GM18526 (cell line): ENCODE results near the gene NAT8L.

Experiments
- POLR2A ChIP-seq: IDR thresholded peaks from 3 replicates; pipeline ENCODE4 v1.6.1; 2011; ENCODE audit not compliant: insufficient read length; ENCODE audit errors: extremely low read depth

The NAT8L gene

GRCh38 chr4:2059046-2059725 lies at the start of gene NAT8L:
Gene NAT8L (plus strand): TSS chr4:2059327. CDS start chr4:2059512, 185 bp downstream.
- TF ChIP-seq POLR2A, result no peak

GRCh38 chr4:2009651-2010233 lies 49.4 kb upstream of the NAT8L start:
- no peak for TF ChIP-seq POLR2A

GRCh38 chr4:2011583-2011982 lies 47.5 kb upstream of the NAT8L start:
- no peak for TF ChIP-seq POLR2A

GRCh38 chr4:2015008-2015407 lies 44.1 kb upstream of the NAT8L start:
- no peak for TF ChIP-seq POLR2A

- no peak for TF ChIP-seq POLR2A
These were observed 34.4 kb upstream of the NAT8L start for GRCh38 chr4:2024683-2025082.

- TF ChIP-seq POLR2A, result no peak
These were observed 33.3 kb upstream of the NAT8L start for GRCh38 chr4:2025817-2026216.

- no peak for TF ChIP-seq POLR2A
These were observed 22.8 kb upstream of the NAT8L start for GRCh38 chr4:2036327-2036726.

- no peak for TF ChIP-seq POLR2A
These were observed 22.3 kb upstream of the NAT8L start for GRCh38 chr4:2036866-2037265.

GRCh38 chr4:2040391-2041238 lies 18.5 kb upstream of the NAT8L start:
- TF ChIP-seq POLR2A, result no peak

GRCh38 chr4:2041239-2042130 lies 17.6 kb upstream of the NAT8L start:
- peak; percentile 49 for TF ChIP-seq POLR2A

- TF ChIP-seq POLR2A, result no peak
These were observed 16.8 kb upstream of the NAT8L start for GRCh38 chr4:2042204-2042946.

- TF ChIP-seq POLR2A, result no peak
These were observed 16.2 kb upstream of the NAT8L start for GRCh38 chr4:2042947-2043395.

- no peak for TF ChIP-seq POLR2A
These were observed 15.6 kb upstream of the NAT8L start for GRCh38 chr4:2043396-2044118.

GRCh38 chr4:2044119-2044485 lies 15.0 kb upstream of the NAT8L start:
- no peak for TF ChIP-seq POLR2A
